Skeletal muscle tissue (tissue), 4 donors: ENCODE results near the gene OR51F2. TPM values are rescaled to one million over a fixed set of nuclear protein-coding genes. Genes with fewer than 3 reads are reported as not detected.
"Not testable (repeated sequence)": the region's sequence is repeated elsewhere in the genome, so short reads cannot be mapped to it uniquely, and the experiment has no call there.

Experiments used
- H3K27ac ChIP-seq: one replicate; pipeline ENCODE4 v1.7.0; 2013; ENCODE audit warnings: mild to moderate bottlenecking, low read depth, low read length, inconsistent platforms
- H3K27me3 ChIP-seq, 3 donors: one replicate each; pipeline ENCODE4 v1.7.0; 2013; ENCODE audit warnings: low read length in 3 of 3; ENCODE audit not compliant: control insufficient read depth in 3 of 3, insufficient read depth in 3 of 3
- H3K36me3 ChIP-seq, 3 donors: one replicate each; pipeline ENCODE4 v1.7.0; 2013; ENCODE audit warnings: low read length in 3 of 3; ENCODE audit not compliant: control insufficient read depth in 3 of 3, insufficient read depth in 3 of 3
- H3K4me1 ChIP-seq, 3 donors: one replicate each; pipeline ENCODE4 v1.7.0; 2013; ENCODE audit warnings: low read length in 3 of 3, mild to moderate bottlenecking in 3 of 3; ENCODE audit not compliant: control insufficient read depth in 3 of 3, insufficient read depth in 3 of 3
- H3K4me3 ChIP-seq, 3 donors: one replicate each; pipeline ENCODE4 v1.7.0; 2013; ENCODE audit warnings: low read length in 3 of 3
- H3K9ac ChIP-seq, 3 donors: one replicate each; pipeline ENCODE4 v1.7.0; 2013; ENCODE audit warnings: low read length in 3 of 3, mild to moderate bottlenecking in 3 of 3, moderate library complexity in 2 of 3, low read depth in 1 of 3
- H3K9me3 ChIP-seq, 3 donors: one replicate each; pipeline ENCODE4 v1.7.0; 2013; ENCODE audit warnings: low read length in 3 of 3; ENCODE audit not compliant: control insufficient read depth in 3 of 3
- total RNA-seq: library from RNA; depleted of rRNA; stranded (reverse); fragments of >200 nt; gene quantifications from one replicate; pipeline ENCODE4 v1.2.3, GENCODE V29; 2014
- donor health status: Osteomylitis.

OR51F2 gene
- total RNA-seq, 1 donor from 2014 or later = not detected

DNA sequence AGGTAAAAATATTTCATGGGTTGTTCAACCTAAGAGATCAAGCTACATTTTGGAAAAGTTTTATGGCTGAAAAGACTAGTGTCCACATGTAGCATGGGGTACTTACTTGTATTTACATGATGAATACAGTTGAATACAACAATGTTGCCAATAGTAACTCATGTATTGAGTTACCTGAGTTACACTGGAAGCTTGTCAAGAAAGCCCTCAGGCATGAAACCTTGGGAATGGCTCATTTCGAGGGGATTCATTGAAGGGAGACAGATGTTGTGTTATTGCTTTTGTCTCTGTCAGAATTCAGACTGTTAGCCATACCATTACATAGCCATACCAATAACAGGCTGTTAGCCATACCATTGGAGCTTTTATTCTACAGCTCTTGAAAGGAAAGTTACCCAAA lies 9.2 kb downstream of the OR51F2 start:
- H3K27me3 ChIP-seq = no peaks in the 10 kb centered on the region
- no peaks in the 10 kb centered on the region for H3K4me1 ChIP-seq
- H3K36me3 ChIP-seq = no peaks in the 10 kb centered on the region
- no peak overlapping the region for H3K9ac ChIP-seq
- H3K4me3 ChIP-seq = no peak overlapping the region
- no peaks in the 10 kb centered on the region for H3K9me3 ChIP-seq
- no peak overlapping the region for H3K27ac ChIP-seq

DNA sequence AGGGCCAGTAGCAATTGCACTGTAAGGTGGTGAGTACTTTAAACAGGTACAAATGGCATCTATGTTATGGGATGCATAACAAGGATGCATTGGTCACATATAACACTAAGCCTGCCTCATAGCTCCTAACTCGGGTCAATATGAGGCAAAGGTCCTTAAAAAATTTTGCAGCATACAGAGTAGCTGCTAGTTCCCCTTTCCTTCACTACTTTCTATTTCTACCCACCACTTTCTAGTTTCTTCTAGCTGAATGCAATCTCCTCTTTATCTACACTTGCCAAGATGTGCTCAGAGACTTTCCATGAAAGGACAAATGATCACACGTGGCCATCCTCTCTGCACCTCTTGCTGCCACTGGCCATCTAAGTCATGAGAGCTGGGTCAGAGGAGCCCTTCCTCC lies 9.8 kb downstream of the OR51F2 start:
- Histone ChIP-seq H3K27me3 (no peaks in the 10 kb centered on the region), H3K27ac (no peak overlapping the region), H3K4me1 (no peaks in the 10 kb centered on the region), H3K9ac (no peak overlapping the region), H3K4me3 (no peak overlapping the region), H3K36me3 (no peaks in the 10 kb centered on the region), H3K9me3 (no peaks in the 10 kb centered on the region)

DNA sequence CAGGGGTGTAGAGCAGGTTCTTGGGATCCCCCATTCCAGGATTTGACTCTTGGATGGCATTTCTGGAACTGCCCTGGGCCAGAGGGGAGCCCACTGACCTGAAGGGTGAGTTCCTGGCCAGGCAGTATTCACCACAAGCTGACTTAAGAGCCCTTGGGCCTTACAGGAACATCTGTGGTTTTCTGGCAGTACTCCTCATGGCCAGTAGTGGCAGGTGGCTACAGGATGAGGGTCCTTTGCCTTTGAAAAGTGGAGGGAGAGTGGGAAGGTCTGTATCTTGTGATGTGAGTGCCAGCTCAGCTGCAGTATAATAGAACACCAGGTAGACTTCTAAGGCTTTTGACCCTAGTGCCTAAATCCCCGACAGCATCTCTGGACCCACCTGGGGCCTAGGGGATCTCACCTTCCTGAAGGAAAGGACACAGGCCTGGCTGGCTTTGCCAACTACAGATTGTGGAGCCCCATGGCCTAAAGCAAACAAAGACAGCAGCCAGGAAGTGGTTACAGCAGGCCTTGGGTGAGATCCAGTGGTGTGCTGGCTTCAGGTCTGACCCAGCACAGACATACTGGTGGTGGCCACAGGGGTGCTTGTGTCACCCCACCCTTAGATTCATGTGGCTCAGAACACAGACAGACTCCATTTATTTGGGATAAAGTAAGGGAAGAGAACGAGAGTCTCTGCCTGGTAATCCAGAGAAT lies 18.9 kb downstream of the OR51F2 start:
- H3K4me1 ChIP-seq = no peaks in the 10 kb centered on the region
- H3K4me3 ChIP-seq = no peak overlapping the region
- H3K9me3 ChIP-seq = no peaks in the 10 kb centered on the region
- H3K36me3 ChIP-seq = no peaks in the 10 kb centered on the region
- H3K27ac ChIP-seq = no peak overlapping the region
- no peaks in the 10 kb centered on the region for H3K27me3 ChIP-seq
- no peak overlapping the region for H3K9ac ChIP-seq

DNA sequence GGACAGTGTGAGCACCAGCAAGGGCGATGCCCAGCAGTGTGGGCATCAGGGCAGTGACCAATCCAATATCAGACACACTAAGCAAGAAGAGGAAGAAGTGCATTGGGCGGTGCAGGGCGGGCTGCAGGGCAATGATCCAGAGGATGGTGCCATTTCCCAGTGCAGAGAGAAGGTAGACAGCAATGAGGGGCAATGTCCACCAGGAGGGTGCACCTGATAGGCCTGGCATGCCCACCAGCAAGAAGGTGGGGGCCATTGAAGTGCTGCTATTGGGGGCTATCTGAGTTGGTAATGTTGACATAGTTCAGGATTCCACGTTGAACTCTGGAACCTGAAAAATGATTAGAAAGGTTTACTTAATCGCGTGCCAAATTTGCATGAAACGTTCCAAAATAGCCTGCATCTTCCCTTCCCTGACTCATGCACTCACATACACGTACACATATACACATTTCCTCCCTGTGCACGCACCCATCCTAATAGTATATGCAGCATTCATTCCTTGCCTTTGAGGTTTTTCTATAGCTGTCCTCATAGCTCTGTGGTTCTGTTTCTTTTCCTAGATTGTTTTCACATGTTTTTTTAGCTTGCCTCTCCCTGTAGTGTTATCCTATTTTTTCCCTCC lies 27.9 kb downstream of the OR51F2 start, which contains the start of gene OR51S1:
Gene OR51S1, minus strand, starts transcription at position 301 of the 625 bp plus-strand sequence. Its CDS starts 0 bp downstream, at position 301.
- Histone ChIP-seq H3K9ac (no peak within 1 kb of the TSS), H3K4me1 (no peaks in the 10 kb centered on the region), H3K27ac (no peak within 1 kb of the TSS), H3K27me3 (peaks cover 0 to 3% (median 0%) of the 10 kb centered on the region in 3 donors), H3K36me3 (no peaks in the 10 kb centered on the region), H3K9me3 (no peaks in the 10 kb centered on the region), H3K4me3 (no peak within 1 kb of the TSS)

DNA sequence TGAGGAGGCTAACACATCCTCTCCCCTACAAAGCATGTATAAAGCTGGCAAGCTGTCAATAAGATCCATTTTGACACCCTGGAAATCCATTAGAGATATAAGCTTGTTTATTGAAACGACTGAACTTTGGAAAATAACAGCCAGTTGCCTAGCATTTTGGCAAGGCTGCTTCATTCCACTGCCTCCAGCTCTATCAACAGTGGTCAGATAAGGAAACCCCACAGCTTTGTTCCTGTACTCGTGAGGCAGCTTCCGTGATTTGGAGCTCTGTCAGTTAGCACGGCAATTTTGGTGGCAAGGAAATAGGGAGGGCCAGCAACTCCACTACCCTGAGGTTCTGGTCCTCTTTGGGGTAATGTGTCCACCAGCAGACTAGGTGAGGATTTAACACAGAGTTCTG lies 29.9 kb downstream of the OR51F2 start:
- Histone ChIP-seq H3K36me3 (no peaks in the 10 kb centered on the region), H3K9me3 (no peaks in the 10 kb centered on the region), H3K4me1 (no peaks in the 10 kb centered on the region), H3K4me3 (no peak overlapping the region), H3K27ac (no peak overlapping the region), H3K9ac (no peak overlapping the region), H3K27me3 (peaks cover 0 to 3% (median 0%) of the 10 kb centered on the region in 3 donors)

DNA sequence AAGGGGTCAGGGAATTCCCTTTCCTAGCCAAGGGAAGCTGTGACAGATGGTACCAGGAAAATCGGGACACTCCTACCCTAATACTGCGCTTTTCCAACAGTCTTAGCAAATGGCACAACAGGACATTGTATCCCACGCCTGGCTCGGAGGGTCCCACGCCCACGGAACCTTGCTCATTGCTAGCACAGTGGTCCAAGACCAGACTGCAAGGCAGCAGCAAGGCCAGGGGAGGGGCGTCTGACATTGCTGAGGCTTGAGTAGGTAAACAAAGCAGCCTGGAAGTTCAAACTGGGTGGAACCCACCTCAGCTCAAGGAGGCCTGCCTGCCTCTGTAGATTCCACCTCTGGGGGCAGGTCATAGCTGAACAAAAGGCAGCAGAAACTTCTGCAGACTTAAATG lies 33.2 kb downstream of the OR51F2 start:
- not testable (repeated sequence) for H3K9me3 ChIP-seq, H3K36me3 ChIP-seq, H3K27ac ChIP-seq, H3K27me3 ChIP-seq, H3K4me3 ChIP-seq, H3K9ac ChIP-seq, H3K4me1 ChIP-seq

DNA sequence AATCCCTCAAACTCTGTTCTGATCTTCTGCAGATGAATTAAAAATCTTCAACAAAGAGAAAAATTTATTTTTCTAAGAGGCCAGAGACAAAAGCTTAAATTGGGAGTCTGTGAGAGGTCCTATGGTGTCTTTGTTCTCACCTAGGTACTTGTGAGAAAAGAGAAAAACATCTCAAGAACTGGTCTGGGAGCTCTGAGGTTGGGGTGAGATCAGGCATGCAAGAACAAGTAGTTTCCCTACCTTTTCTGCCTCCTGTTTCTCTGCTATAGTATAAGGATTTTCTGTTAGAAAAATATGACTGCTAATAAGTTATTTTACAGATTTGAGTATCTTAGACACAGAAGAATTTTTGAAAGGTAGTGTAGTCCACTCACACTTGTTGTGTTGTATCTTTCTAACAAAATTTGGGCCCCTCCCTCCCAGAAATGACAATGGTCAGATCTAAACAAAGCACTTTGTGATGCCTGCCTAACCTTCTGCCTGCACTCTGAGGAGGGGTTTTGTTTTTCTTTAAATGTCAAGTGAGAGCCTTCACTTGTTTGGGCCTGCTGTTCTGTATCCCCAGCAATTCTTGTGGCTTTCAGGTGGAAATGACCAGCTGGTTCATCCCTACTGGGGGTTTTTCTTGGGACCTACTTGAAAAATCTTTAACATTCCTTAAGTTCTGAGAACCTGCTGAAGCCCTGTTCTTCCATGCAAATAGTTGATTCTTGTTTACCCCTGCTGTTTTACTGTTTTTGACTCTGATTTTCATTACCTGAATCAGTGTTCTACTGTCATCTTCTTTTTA lies 41.5 kb downstream of the OR51F2 start:
- Histone ChIP-seq H3K9me3 (no peaks in the 10 kb centered on the region), H3K4me1 (no peaks in the 10 kb centered on the region), H3K36me3 (no peaks in the 10 kb centered on the region), H3K9ac (no peak overlapping the region), H3K4me3 (no peak overlapping the region), H3K27me3 (no peaks in the 10 kb centered on the region), H3K27ac (no peak overlapping the region)

DNA sequence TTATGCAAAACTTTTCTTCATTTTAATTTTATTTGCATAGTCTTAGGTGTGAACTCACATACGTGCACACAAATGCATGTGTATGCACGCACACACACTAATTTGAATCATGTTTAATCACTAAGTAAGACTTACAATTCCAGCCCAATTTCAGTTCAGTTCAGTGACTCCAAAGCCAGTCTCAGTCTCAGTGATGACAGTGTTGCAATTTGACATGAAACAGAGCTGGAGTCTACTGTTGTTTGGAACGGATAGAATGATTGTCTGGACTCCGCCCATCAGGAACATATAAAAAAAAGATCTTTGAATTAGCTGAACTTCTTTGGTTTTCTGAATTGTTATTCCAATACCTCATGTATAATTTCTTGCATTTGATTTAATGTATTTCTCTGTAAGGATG lies 42.8 kb downstream of the OR51F2 start:
- Histone ChIP-seq H3K4me1 (no peaks in the 10 kb centered on the region), H3K9ac (no peak overlapping the region), H3K27ac (no peak overlapping the region), H3K4me3 (no peak overlapping the region), H3K27me3 (no peaks in the 10 kb centered on the region), H3K9me3 (no peaks in the 10 kb centered on the region), H3K36me3 (no peaks in the 10 kb centered on the region)

DNA sequence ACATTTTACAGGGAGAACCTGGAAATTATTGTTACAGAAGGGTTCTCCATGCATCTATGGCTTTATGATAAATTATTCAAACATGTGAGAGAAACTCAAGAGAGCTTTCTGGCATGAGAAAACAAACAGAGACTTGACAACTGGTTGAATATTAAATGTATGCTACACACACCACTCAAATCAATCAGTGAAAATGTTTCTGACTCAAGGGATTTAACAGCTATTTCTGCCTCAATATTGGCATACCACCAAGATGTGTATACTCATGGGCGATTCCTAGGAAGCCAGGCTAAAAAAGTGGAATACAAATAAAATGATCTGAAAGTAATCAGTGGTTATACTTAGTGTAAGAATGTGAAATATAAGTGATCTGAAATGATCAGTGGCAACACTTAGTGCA lies 44.7 kb downstream of the OR51F2 start:
- H3K4me3 ChIP-seq = no peak overlapping the region
- no peaks in the 10 kb centered on the region for H3K9me3 ChIP-seq
- no peaks in the 10 kb centered on the region for H3K36me3 ChIP-seq
- no peak overlapping the region for H3K27ac ChIP-seq
- no peak overlapping the region for H3K9ac ChIP-seq
- H3K27me3 ChIP-seq = no peaks in the 10 kb centered on the region
- no peaks in the 10 kb centered on the region for H3K4me1 ChIP-seq
